GM06990 (cell line): ENCODE data around the gene ACOX1.

ENCODE experiments used
- DNase-seq: peaks from one replicate; pipeline ENCODE4 v3.0.0-alpha.2; 2011; ENCODE audit not compliant: insufficient read length; ENCODE audit errors: extremely low read depth
- H3K27me3 ChIP-seq: replicated peaks from 2 replicates; pipeline ENCODE4 v1.6.0; 2011; ENCODE audit warnings: low read length; ENCODE audit not compliant: control insufficient read depth, insufficient read depth
- H3K36me3 ChIP-seq: 2 replicates; pipeline ENCODE4 v1.5.1; 2011; ENCODE audit warnings: low read length; ENCODE audit not compliant: control insufficient read depth, insufficient read depth
- H3K4me3 ChIP-seq: replicated peaks from 2 replicates; pipeline ENCODE4 v1.5.1; 2011; ENCODE audit warnings: low read depth, mild to moderate bottlenecking, control low read depth, low read length
- CTCF ChIP-seq: IDR thresholded peaks from 2 replicates; pipeline ENCODE4 v1.5.1; 2011; ENCODE audit warnings: low read length, control low read depth, mild to moderate bottlenecking, inconsistent platforms; ENCODE audit not compliant: insufficient read depth, poor library complexity, severe bottlenecking

The ACOX1 gene

GRCh38 chr17:75904749-75905521 is 74.0 kb downstream of the ACOX1 start, which contains the start of gene MRPL38:
MRPL38 (minus strand) TSS chr17:75904884; CDS start chr17:75904875, 9 bp downstream.
- DNase-seq, result peak; percentile 98
- TF ChIP-seq CTCF, result peak; percentile 87
- Histone ChIP-seq H3K4me3 (peak within 1 kb of the TSS; percentile 88), H3K27me3 (no peaks in the 10 kb centered on the region), H3K36me3 (peaks cover 11% of the 10 kb centered on the region)

GRCh38 chr17:75902406-75902805 is 76.6 kb downstream of the ACOX1 start:
- peaks cover 15% of the 10 kb centered on the region for H3K36me3 ChIP-seq
- no peak for TF ChIP-seq CTCF
- H3K27me3 ChIP-seq, result no peaks in the 10 kb centered on the region
- no peak for DNase-seq
- no peak overlapping the region for H3K4me3 ChIP-seq

- DNase-seq, result no peak
- Histone ChIP-seq H3K36me3 (peaks cover 15% of the 10 kb centered on the region), H3K4me3 (no peak overlapping the region), H3K27me3 (no peaks in the 10 kb centered on the region)
- no peak for TF ChIP-seq CTCF
Measured at GRCh38 chr17:75901727-75902126, 77.2 kb downstream of the ACOX1 start.

GRCh38 chr17:75900691-75901533 is 78.1 kb downstream of the ACOX1 start:
- Histone ChIP-seq H3K36me3 (peaks cover 15% of the 10 kb centered on the region), H3K4me3 (no peak overlapping the region), H3K27me3 (no peaks in the 10 kb centered on the region)
- DNase-seq, result no peak
- no peak for TF ChIP-seq CTCF

- Histone ChIP-seq H3K4me3 (no peak overlapping the region), H3K27me3 (no peaks in the 10 kb centered on the region), H3K36me3 (peaks cover 15% of the 10 kb centered on the region)
- TF ChIP-seq CTCF, result no peak
- no peak for DNase-seq
Measured at GRCh38 chr17:75899767-75900468, 79.0 kb downstream of the ACOX1 start.
